ENCODE data around the gene CCL5.

Gene CCL5

GRCh38 chr17:35866341-35866950 is 13.7 kb downstream of the CCL5 start:
- no peak for DNase-seq

GRCh38 chr17:35865412-35866340 is 14.5 kb downstream of the CCL5 start:
- DNase-seq: no peak

GRCh38 chr17:35864853-35865252 is 15.3 kb downstream of the CCL5 start:
- no peak for DNase-seq

- DNase-seq: no peak
Observed at GRCh38 chr17:35856603-35857002, 23.6 kb downstream of the CCL5 start.

GRCh38 chr17:35855965-35856364 is 24.2 kb downstream of the CCL5 start:
- no peak for DNase-seq

GRCh38 chr17:35849469-35850348 is 30.5 kb downstream of the CCL5 start:
- DNase-seq: peak; percentile 68

- no peak for DNase-seq
Observed at GRCh38 chr17:35847633-35848373, 32.4 kb downstream of the CCL5 start.

- no peak for DNase-seq
Observed at GRCh38 chr17:35847006-35847405, 33.2 kb downstream of the CCL5 start.

GRCh38 chr17:35846055-35846809 is 33.9 kb downstream of the CCL5 start:
- DNase-seq: no peak

GRCh38 chr17:35844547-35844946 is 35.6 kb downstream of the CCL5 start:
- no peak for DNase-seq

GRCh38 chr17:35843698-35844097 is 36.5 kb downstream of the CCL5 start:
- DNase-seq: no peak

GRCh38 chr17:35842239-35842638 is 37.9 kb downstream of the CCL5 start:
- DNase-seq: no peak

- DNase-seq: no peak
Observed at GRCh38 chr17:35841505-35841904, 38.7 kb downstream of the CCL5 start.

GRCh38 chr17:35841101-35841500 is 39.1 kb downstream of the CCL5 start:
- no peak for DNase-seq

GRCh38 chr17:35825206-35825605 is 55.0 kb downstream of the CCL5 start:
- DNase-seq: no peak
